SK-N-SH treated with all-trans-retinoic acid at 6 μM for 48 hours (cell line): Measurements from ENCODE around the gene KSR2.

ENCODE experiments used
- ARNTL ChIP-seq: fragments of 450-650 bp; formaldehyde crosslinking; IDR thresholded peaks from 2 replicates; pipeline ENCODE4 v1.5.0; 2020; ENCODE audit warnings: low read depth, mild to moderate bottlenecking, moderate library complexity, borderline replicate concordance
- CSDC2 ChIP-seq: fragments of 250-450 bp; sonication (Bioruptor Pico); IDR thresholded peaks from 2 replicates; pipeline ENCODE4 v1.5.0; 2020; ENCODE audit warnings: mild to moderate bottlenecking, moderate library complexity
- CSRNP3 ChIP-seq: fragments of 250-450 bp; sonication (Bioruptor Pico); IDR thresholded peaks from 2 replicates; pipeline ENCODE4 v1.5.1; 2021; ENCODE audit warnings: mild to moderate bottlenecking, moderate library complexity
- ESRRG ChIP-seq: fragments of 250-450 bp; sonication (Bioruptor Pico); IDR thresholded peaks from 2 replicates; pipeline ENCODE4 v1.6.1; 2021; ENCODE audit warnings: mild to moderate bottlenecking
- ISL1 ChIP-seq: fragments of 250-450 bp; sonication (Bioruptor Pico); IDR thresholded peaks from 2 replicates; pipeline ENCODE4 v2.1.2; 2022; ENCODE audit warnings: mild to moderate bottlenecking, moderate library complexity
- OSR1 ChIP-seq: fragments of 250-450 bp; sonication (Bioruptor Pico); IDR thresholded peaks from 2 replicates; pipeline ENCODE4 v1.8.0; 2022; ENCODE audit warnings: moderate library complexity, mild to moderate bottlenecking, inconsistent platforms
- PATZ1 ChIP-seq: fragments of 250-450 bp; sonication (Bioruptor Pico); IDR thresholded peaks from 2 replicates; pipeline ENCODE4 v1.8.0; 2020; ENCODE audit warnings: mild to moderate bottlenecking, moderate library complexity, borderline replicate concordance
- RARB ChIP-seq: fragments of 250-450 bp; sonication (Bioruptor Pico); IDR thresholded peaks from 2 replicates; pipeline ENCODE4 v1.8.0; 2021; ENCODE audit warnings: mild to moderate bottlenecking, moderate library complexity
- TCF4 ChIP-seq: fragments of 250-450 bp; sonication (Bioruptor Pico); IDR thresholded peaks from 2 replicates; pipeline ENCODE4 v1.8.0; 2021; ENCODE audit warnings: mild to moderate bottlenecking, moderate library complexity, borderline replicate concordance
- ZFP3 ChIP-seq: fragments of 250-450 bp; sonication (Bioruptor Pico); IDR thresholded peaks from 2 replicates; pipeline ENCODE4 v1.5.0; 2020; ENCODE audit warnings: mild to moderate bottlenecking, moderate library complexity
- ZNF70 ChIP-seq: fragments of 450-650 bp; formaldehyde crosslinking; IDR thresholded peaks from 2 replicates; pipeline ENCODE4 v1.5.0; 2020; ENCODE audit warnings: mild to moderate bottlenecking, moderate library complexity

GRCh38 chr12:117790948-117791347 is 177.8 kb downstream of the KSR2 start:
- no peak for TF ChIP-seq CSDC2 (CRISPR knock-in tag)
- TF ChIP-seq ZNF70 (CRISPR knock-in tag) = no peak
- no peak for TF ChIP-seq ZFP3 (CRISPR knock-in tag)
- no peak for TF ChIP-seq ARNTL
- TF ChIP-seq PATZ1 (CRISPR knock-in tag) = no peak
- no peak for TF ChIP-seq CSRNP3 (CRISPR knock-in tag)
- no peak for TF ChIP-seq TCF4 (CRISPR knock-in tag)
- no peak for TF ChIP-seq OSR1
- TF ChIP-seq RARB = no peak
- no peak for TF ChIP-seq ISL1 (CRISPR knock-in tag)
- no peak for TF ChIP-seq ESRRG (CRISPR knock-in tag)
